NCI-H1105 treated with DMSO at 0.1 percent for 48 hours (cell line): ENCODE measurements around the gene COL13A1.

Experiments used
- DNase-seq: peaks from one replicate; lab custom pipeline; 2025; lab: John Stamatoyannopoulos, UW

Gene COL13A1

GRCh38 chr10:69965919-69966662 lies 164.4 kb downstream of the COL13A1 start:
- DNase-seq, result no peak

- DNase-seq, result no peak
These were observed 167.1 kb downstream of the COL13A1 start for GRCh38 chr10:69968830-69969229.

- no peak for DNase-seq
These were observed 168.3 kb downstream of the COL13A1 start for GRCh38 chr10:69969977-69970376.

- no peak for DNase-seq
These were observed 171.3 kb downstream of the COL13A1 start for GRCh38 chr10:69972981-69973397.

GRCh38 chr10:69973678-69974077 lies 172.0 kb downstream of the COL13A1 start:
- DNase-seq, result no peak

- no peak for DNase-seq
These were observed 172.9 kb downstream of the COL13A1 start for GRCh38 chr10:69974551-69975155.

- DNase-seq, result no peak
These were observed 175.3 kb downstream of the COL13A1 start for GRCh38 chr10:69976795-69977546.

GRCh38 chr10:69979174-69979573 lies 177.5 kb downstream of the COL13A1 start:
- no peak for DNase-seq

- DNase-seq, result no peak
These were observed 179.0 kb downstream of the COL13A1 start for GRCh38 chr10:69980672-69981071.

- DNase-seq, result no peak
These were observed 186.4 kb downstream of the COL13A1 start for GRCh38 chr10:69988094-69988493.

GRCh38 chr10:69991151-69991550 lies 189.4 kb downstream of the COL13A1 start:
- no peak for DNase-seq

GRCh38 chr10:69994262-69994661 lies 192.6 kb downstream of the COL13A1 start:
- no peak for DNase-seq

- no peak for DNase-seq
These were observed 194.9 kb downstream of the COL13A1 start for GRCh38 chr10:69996611-69997010.

GRCh38 chr10:70000262-70000661 lies 198.6 kb downstream of the COL13A1 start:
- DNase-seq, result no peak

GRCh38 chr10:70007116-70007820 lies 205.6 kb downstream of the COL13A1 start:
- DNase-seq, result no peak
